22Rv1 (cell line): ENCODE results near the gene TACC2.

Experiments
- ZFX ChIP-seq: fragments of 450-650 bp; IDR thresholded peaks from 2 replicates; pipeline ENCODE4 v1.6.1; 2017; ENCODE audit warnings: antibody characterized with exemption, borderline replicate concordance
- TF ChIP-seq, protein P1 (sequence below): fragments of 450-650 bp; IDR thresholded peaks from 2 replicates; pipeline ENCODE4 v1.5.1; 2017; ENCODE audit warnings: mild to moderate bottlenecking

- TF ChIP-seq, protein P1, sequence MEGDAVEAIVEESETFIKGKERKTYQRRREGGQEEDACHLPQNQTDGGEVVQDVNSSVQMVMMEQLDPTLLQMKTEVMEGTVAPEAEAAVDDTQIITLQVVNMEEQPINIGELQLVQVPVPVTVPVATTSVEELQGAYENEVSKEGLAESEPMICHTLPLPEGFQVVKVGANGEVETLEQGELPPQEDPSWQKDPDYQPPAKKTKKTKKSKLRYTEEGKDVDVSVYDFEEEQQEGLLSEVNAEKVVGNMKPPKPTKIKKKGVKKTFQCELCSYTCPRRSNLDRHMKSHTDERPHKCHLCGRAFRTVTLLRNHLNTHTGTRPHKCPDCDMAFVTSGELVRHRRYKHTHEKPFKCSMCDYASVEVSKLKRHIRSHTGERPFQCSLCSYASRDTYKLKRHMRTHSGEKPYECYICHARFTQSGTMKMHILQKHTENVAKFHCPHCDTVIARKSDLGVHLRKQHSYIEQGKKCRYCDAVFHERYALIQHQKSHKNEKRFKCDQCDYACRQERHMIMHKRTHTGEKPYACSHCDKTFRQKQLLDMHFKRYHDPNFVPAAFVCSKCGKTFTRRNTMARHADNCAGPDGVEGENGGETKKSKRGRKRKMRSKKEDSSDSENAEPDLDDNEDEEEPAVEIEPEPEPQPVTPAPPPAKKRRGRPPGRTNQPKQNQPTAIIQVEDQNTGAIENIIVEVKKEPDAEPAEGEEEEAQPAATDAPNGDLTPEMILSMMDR: no peak
- no peak for TF ChIP-seq ZFX
Measured at GRCh38 chr10:121959671-121960070, 29.3 kb upstream of the TACC2 start.
